ENCODE measurements around the gene NR1I3. TPM values are rescaled to one million over a fixed set of nuclear protein-coding genes. Genes with fewer than 3 reads are reported as not detected.
A peak's percentile ranks its signal among the peaks of the same experiment; 100 is the strongest.

NR1I3 gene
- total RNA-seq, 4 donors from 2014 or later: 2.1 TPM; not detected in 3

GRCh38 chr1:161196111-161196510, 41.9 kb downstream of the NR1I3 start:
- TF ChIP-seq, protein P1, sequence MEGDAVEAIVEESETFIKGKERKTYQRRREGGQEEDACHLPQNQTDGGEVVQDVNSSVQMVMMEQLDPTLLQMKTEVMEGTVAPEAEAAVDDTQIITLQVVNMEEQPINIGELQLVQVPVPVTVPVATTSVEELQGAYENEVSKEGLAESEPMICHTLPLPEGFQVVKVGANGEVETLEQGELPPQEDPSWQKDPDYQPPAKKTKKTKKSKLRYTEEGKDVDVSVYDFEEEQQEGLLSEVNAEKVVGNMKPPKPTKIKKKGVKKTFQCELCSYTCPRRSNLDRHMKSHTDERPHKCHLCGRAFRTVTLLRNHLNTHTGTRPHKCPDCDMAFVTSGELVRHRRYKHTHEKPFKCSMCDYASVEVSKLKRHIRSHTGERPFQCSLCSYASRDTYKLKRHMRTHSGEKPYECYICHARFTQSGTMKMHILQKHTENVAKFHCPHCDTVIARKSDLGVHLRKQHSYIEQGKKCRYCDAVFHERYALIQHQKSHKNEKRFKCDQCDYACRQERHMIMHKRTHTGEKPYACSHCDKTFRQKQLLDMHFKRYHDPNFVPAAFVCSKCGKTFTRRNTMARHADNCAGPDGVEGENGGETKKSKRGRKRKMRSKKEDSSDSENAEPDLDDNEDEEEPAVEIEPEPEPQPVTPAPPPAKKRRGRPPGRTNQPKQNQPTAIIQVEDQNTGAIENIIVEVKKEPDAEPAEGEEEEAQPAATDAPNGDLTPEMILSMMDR (IDR thresholded peaks at IDR 0.05): no peak
- no peak for TF ChIP-seq POLR2A (IDR thresholded peaks at IDR 0.05)
- intact Hi-C loops (cut with DNase I; ENCODE audit: low total_unique reads): no loop called here
- no peak overlapping the region for H3K4me3 ChIP-seq (ENCODE audit: low read depth, poor library complexity, severe bottlenecking)
- no peak for DNase-seq (ENCODE audit: low spot score in 2 of 2)
- whole genome bisulfite sequencing, 2 donors: 86 to 89% methylated on average over 7 of the region's 7 CpGs

- intact Hi-C loops (cut with DNase I; ENCODE audit: low total_unique reads): no loop called here
- no peak overlapping the region for H3K4me3 ChIP-seq (ENCODE audit: low read depth, poor library complexity, severe bottlenecking)
- TF ChIP-seq, protein P1 (IDR thresholded peaks at IDR 0.05): no peak
- TF ChIP-seq POLR2A (IDR thresholded peaks at IDR 0.05): no peak
- 82 to 93% methylated on average over 4 of the region's 4 CpGs for WGBS, 2 donors
- no peak for DNase-seq (ENCODE audit: low spot score in 2 of 2)
Observed at GRCh38 chr1:161195171-161195570, 42.8 kb downstream of the NR1I3 start.

DNA sequence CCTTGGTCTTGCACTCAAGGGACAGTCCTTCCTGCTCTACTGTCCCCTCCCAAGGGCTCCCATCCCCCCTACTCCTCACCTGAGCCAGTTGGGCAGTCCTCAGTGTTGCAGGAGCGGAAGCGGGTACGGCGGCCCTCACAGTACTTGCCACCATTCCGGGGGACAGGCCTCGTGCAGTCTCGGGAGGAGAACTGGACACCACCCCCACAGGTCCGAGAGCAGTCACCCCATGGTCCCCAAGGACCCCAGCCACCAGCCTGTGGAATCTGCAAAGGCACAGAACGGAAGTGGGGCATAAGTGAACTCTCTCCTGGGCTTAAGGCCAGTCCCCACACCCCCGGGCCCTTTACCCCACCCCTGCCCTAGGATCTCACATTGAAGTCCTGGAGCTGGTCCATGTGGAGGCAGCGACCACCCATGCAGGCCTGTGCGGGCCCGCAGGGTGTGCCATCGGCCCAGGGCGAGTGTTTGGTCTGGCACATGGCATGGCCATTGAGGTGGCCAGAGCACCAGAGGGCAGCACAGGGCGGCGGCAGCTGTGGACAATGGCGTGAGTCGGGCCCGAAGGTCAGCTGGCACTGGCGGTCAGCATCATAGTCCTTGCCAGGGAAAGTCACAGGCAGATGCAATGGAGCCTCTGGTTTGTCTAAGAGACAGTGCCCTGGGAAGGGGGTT, 44.3 kb downstream of the NR1I3 start:
- TF ChIP-seq POLR2A (IDR thresholded peaks at IDR 0.05): no peak
- TF ChIP-seq, protein P1 (IDR thresholded peaks at IDR 0.05): no peak
- intact Hi-C loops (cut with DNase I; ENCODE audit: low total_unique reads): no loop called here
- DNase-seq (ENCODE audit: low spot score in 2 of 2): no peak
- H3K4me3 ChIP-seq (ENCODE audit: low read depth, poor library complexity, severe bottlenecking): no peak overlapping the region
- 67 to 69% methylated on average over 21 of the region's 21 CpGs for WGBS, 2 donors

- H3K4me3 ChIP-seq (ENCODE audit: low read depth, poor library complexity, severe bottlenecking): no peak overlapping the region
- peak in 1 of 2 donors; percentile 69 for DNase-seq (ENCODE audit: low spot score in 2 of 2)
- WGBS, 2 donors: 53 to 59% methylated on average over 14 to 15 of the region's 15 CpGs
- no peak for TF ChIP-seq POLR2A (IDR thresholded peaks at IDR 0.05)
- TF ChIP-seq, protein P1 (IDR thresholded peaks at IDR 0.05): peak in 2 of 3 donors; percentile 57 to 75
- intact Hi-C loops (cut with DNase I; ENCODE audit: low total_unique reads): no loop called here
Observed at GRCh38 chr1:161192476-161193465, 45.2 kb downstream of the NR1I3 start.

DNA sequence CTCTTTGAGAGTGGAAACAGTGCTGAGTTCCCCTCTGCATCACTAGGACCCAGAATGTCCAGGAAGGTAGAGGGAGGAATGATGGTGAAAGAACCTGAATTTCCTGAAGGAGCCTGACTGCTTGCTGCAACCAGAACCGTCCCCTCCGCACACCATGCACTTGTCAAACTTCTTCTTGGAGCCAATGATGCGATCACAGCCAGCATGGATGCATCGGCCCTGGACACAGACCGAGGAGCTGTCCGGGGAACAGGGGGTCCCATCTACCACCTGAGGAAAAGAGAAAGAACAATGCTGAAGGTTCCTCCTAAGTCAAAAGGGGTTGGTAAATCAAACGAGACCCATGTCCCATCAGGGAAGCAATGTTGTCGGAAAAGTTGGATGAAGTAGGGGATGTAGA, 46.0 kb downstream of the NR1I3 start:
- H3K4me3 ChIP-seq (ENCODE audit: low read depth, poor library complexity, severe bottlenecking): no peak overlapping the region
- intact Hi-C loops (cut with DNase I; ENCODE audit: low total_unique reads): no loop called here
- 59 to 72% methylated on average over 8 of the region's 8 CpGs for WGBS, 2 donors
- TF ChIP-seq, protein P1 (IDR thresholded peaks at IDR 0.05): no peak
- DNase-seq (ENCODE audit: low spot score in 2 of 2): no peak

Data from lower leg skin (tissue), 4 donors.